LHCN-M2 (cell line): ENCODE data around the gene SLCO1B1. TPM values are rescaled to one million over a fixed set of nuclear protein-coding genes. Genes with fewer than 3 reads are reported as not detected.
"Not testable (repeated sequence)": the region's sequence is repeated elsewhere in the genome, so short reads cannot be mapped to it uniquely, and the experiment has no call there.

Experiments
- DNase-seq: peaks from one replicate; pipeline ENCODE4 v3.0.0-alpha.2; 2012; ENCODE audit warnings: low read depth
- polyA plus RNA-seq: library from polyadenylated mRNA; unstranded; fragments of >200 nt; gene quantifications from one replicate; pipeline ENCODE4 v1.2.1, GENCODE V29; 2012; ENCODE audit warnings: missing spikeins
- total RNA-seq: library from RNA; depleted of rRNA; stranded (reverse); fragments of >200 nt; gene quantifications from 2 replicates; pipeline ENCODE4 v1.2.3, GENCODE V29; 2014; rRNA removed

Gene SLCO1B1
- not detected in 2 replicates for total RNA-seq
- polyA plus RNA-seq, result not detected

GRCh38 chr12:21130998-21131397 is at the start of gene SLCO1B1:
Gene SLCO1B1 (plus strand): TSS chr12:21131194. CDS start chr12:21141575, 10,381 bp downstream.
- DNase-seq, result no peak

- DNase-seq, result not testable (repeated sequence)
Measured at GRCh38 chr12:21084753-21085152, 46.2 kb upstream of the SLCO1B1 start.

GRCh38 chr12:21111732-21112131 is 19.3 kb upstream of the SLCO1B1 start:
- no peak for DNase-seq

GRCh38 chr12:21113266-21113665 is 17.7 kb upstream of the SLCO1B1 start:
- no peak for DNase-seq

- no peak for DNase-seq
Measured at GRCh38 chr12:21117995-21118394, 13.0 kb upstream of the SLCO1B1 start.

GRCh38 chr12:21118760-21119159 is 12.2 kb upstream of the SLCO1B1 start:
- DNase-seq, result no peak

- no peak for DNase-seq
Measured at GRCh38 chr12:21129351-21129750, 1.6 kb upstream of the SLCO1B1 start.

- DNase-seq, result no peak
Measured at GRCh38 chr12:21129906-21130305, 1.1 kb upstream of the SLCO1B1 start.

- not testable (repeated sequence) for DNase-seq
Measured at GRCh38 chr12:21137318-21137999, 6.5 kb downstream of the SLCO1B1 start.

- DNase-seq, result no peak
Measured at GRCh38 chr12:21138016-21138415, 7.0 kb downstream of the SLCO1B1 start.

GRCh38 chr12:21144309-21144708 is 13.3 kb downstream of the SLCO1B1 start:
- no peak for DNase-seq

- not testable (repeated sequence) for DNase-seq
Measured at GRCh38 chr12:21149861-21150260, 18.9 kb downstream of the SLCO1B1 start.

- DNase-seq, result no peak
Measured at GRCh38 chr12:21151184-21151583, 20.2 kb downstream of the SLCO1B1 start.

GRCh38 chr12:21155522-21156351 is 24.7 kb downstream of the SLCO1B1 start:
- no peak for DNase-seq

GRCh38 chr12:21165048-21165447 is 34.1 kb downstream of the SLCO1B1 start:
- no peak for DNase-seq

- peak; percentile 20 for DNase-seq
Measured at GRCh38 chr12:21169878-21170472, 39.0 kb downstream of the SLCO1B1 start.

- no peak for DNase-seq
Measured at GRCh38 chr12:21172079-21172478, 41.1 kb downstream of the SLCO1B1 start.

GRCh38 chr12:21183721-21184275 is 52.8 kb downstream of the SLCO1B1 start:
- no peak for DNase-seq

GRCh38 chr12:21190016-21190415 is 59.0 kb downstream of the SLCO1B1 start:
- DNase-seq, result no peak

- not testable (repeated sequence) for DNase-seq
Measured at GRCh38 chr12:21214433-21214832, 83.4 kb downstream of the SLCO1B1 start.

GRCh38 chr12:21219206-21219605 is 88.2 kb downstream of the SLCO1B1 start:
- no peak for DNase-seq

- DNase-seq, result no peak
Measured at GRCh38 chr12:21220266-21220665, 89.3 kb downstream of the SLCO1B1 start.
